HG02938 (cell line): Measurements from ENCODE around the gene WEE1.
"Not testable (repeated sequence)": the region's sequence is repeated elsewhere in the genome, so short reads cannot be mapped to it uniquely, and the experiment has no call there.

Experiments used
- ATAC-seq: cut with Tn5 transposase; IDR thresholded peaks from one replicate; pipeline ENCODE4 v1.9.1; 2021; ENCODE audit warnings: mild to moderate bottlenecking, moderate library complexity; ENCODE audit not compliant: unreplicated experiment

WEE1 gene

DNA sequence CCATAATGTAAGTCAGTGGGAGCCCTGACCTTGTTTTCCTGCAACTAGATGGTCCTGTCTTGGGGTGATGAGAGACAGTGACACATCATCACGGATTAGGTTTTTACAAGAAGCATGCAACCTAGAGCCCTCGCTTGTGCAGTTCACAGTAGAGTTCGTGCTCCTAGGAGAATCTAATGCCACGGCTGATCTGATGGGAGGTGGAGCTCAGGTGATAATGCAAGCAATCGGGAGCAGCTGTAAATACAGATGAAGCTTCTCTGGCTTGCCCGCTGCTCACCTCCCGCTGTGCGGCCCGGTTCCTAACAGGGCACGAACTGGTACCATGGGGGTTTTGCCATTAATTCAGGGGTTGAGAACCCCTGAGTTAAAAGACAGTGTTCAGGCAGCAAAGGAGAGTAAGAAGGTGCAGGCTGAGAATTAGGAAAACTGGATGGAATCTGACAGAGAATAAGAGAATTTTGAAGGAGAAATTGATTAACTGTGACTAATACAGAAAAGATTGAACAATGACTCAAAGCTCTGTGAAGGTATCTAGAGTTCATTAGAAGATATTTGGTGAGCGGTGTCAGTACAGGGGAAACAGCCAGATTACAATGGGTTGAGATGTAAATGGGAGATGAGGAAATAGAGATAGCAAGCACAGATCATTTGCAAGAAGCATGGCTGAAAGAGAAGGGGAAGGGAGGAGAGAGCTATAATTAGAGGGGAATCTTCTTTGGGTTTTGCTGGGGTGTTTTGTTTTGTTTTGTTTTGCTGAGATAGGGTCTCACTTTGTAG, 21.0 kb downstream of the WEE1 start:
- no peak for ATAC-seq

DNA sequence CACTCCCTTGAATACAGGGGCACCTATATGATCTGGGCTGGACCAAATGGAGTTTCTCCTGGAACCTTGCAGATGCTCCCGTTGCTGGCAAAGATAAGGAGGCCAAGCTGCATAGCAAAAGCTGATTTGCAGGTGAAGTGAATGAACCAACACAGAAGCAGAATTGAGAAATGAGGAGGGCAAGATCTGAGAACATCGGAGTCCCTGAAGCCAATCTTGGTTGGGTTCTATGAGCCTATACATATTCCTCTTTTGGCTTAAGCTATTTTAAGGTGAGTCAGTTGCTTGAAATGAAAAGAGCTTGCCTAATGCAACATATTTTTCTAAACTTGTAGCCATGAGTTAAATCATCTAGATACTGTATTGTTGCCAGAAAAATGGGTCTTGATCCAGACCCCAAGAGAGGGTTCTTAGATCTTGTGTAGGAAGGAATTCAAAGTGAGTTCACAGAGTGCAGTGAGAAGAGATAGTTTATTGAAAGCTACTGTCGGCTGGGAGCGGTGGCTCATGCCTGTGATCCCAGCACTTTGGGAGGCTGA, 23.5 kb downstream of the WEE1 start:
- no peak for ATAC-seq

DNA sequence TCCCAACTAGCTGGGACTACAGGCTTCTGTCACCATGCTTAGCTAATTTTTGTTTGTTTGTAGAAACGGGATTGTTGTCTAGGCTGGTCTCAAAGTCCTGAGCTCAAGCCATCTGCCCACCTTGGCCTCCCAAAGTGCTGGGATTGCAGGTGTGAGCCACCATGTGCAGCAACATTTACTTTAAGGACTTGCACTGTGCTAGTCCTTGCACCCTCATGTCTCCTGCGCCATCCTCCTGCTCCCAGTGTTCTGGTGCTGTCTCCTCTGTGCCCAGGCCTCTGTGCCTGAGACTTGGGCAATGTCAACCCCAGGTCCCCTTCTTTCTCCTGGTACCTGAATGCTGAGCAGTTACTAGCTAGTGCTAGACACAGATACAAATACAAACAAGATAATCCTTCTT, 26.7 kb downstream of the WEE1 start:
- ATAC-seq = no peak

DNA sequence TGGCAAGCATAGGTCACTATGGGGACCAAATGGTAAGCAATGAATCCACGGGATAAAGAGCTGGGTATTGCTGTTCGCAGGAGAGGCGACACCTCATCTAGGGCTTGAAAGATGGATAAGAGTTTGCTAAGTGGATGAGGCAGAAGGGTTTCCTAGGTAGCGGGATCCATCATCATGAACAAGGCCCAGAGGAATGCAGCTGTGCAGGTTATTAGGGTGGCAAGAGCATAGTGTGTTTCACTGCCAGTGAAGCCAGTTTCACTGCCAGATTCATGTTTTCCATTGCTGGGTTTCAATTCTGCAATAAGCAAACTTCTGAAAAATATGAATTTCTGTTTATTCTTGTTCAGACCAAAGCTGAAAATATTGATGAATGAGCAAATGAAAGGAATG, 27.2 kb downstream of the WEE1 start:
- peak; percentile 28 for ATAC-seq

DNA sequence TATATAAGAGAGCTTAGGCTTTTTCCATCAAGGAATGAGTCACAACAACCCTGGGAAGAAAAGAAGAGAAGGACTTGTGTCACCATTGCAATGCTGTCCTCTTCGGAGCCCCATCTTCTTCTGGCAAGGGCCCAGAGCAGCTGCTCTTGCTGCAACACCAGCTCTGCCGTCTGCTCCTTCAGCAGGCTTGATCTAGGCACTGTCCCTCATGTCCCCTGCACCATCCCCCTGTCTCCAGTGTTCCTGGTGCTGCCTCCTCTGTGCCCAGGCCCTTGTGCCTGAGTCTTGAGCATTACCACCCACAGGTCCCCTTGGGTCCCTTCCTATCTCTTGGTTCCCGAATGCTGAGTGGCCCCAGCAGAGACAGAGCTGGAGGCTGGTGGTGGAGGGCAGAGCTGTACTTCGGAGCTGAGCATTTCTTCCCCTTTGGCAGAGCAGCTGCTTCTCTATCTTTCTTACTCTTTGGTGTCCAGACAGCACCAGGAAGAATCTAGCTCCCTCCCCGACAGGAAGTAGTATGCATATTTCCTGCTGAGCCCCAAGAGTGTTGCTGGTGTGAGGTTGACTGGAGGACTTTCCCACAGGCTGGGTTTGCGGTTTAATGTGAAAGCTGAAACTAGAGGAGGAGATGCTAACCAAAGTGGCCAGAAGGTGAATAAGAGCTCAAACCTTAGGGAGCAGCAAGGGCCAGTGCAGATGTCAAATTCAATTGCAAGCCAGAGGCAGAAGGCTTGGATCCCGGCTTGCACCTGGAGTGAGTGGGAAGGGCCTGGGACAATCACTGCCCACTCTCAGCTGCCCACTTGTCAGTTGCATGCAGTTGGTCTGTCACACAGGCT, 27.8 kb downstream of the WEE1 start:
- peak; percentile 74 for ATAC-seq

DNA sequence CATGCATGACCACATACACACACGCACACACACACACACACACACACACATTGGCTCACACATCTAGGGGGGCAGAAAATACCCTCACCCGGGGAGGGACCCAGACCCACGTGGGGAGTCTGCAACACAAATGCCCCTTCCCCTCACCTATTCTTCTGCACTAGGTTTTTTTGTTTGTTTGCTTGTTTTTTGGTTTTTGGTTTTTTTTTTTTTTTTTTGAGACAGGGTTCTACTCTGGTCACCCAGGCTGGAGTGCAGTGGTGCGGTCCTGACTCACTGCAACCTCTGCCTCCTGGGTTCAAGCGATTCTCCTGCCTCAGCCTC, 28.4 kb downstream of the WEE1 start:
- ATAC-seq = peak; percentile 11

DNA sequence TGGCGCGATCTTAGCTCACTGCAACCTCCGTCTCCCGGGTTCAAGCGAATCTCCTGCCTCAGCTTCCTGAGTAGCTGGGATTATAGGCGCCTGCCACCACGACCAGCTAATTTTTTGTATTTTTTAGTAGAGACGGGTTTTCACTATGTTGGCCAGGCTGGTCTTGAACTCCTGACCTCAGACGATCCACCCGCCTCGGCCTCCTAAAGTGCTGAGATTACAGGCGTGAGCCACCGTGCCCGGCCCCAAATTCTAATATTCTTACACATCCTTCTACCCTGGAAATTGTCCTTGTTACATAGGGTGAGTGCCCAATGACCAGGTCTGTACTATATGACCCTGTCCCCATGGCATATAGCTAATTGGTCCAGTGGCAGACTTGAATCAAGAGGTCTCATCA, 29.7 kb downstream of the WEE1 start:
- not testable (repeated sequence) for ATAC-seq

DNA sequence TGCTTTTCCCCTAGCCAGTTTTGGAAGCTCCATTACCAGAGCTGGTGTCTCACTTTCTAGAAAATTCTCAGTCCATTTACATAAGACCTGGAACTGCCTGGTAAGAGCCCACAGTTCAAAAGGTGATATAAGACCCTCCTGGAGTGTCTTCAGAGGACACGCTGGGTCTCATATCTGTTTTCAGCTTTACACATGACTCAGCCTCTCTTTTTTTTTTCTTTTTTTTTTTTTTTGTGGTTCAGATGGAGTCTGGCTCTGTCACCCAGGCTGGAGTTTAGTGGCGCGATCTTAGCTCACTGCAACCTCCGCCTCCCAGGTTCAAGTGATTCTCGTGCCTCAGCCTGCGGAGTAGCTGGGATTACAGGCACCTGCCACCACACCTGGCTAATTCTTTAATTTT, 30.7 kb downstream of the WEE1 start:
- ATAC-seq = no peak

DNA sequence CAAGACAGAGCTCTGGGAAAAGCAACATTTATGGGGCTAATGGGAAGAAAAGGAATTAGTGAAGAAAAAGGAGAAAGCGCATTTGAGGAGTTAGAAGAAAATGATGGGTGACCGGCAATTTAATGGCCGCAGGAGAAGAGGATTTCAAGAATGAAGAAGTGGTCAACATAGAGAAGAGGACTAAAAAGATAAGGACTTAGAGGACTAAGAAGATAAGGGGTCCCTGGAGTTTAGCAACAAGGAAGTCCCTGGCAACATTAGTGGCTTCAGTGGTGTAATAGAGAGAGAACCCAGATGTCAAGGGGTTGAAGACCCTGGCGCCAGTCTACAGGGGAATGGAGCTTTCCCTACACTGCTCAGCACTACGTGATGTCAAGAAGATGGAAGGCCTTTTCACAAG, 32.3 kb downstream of the WEE1 start:
- no peak for ATAC-seq

DNA sequence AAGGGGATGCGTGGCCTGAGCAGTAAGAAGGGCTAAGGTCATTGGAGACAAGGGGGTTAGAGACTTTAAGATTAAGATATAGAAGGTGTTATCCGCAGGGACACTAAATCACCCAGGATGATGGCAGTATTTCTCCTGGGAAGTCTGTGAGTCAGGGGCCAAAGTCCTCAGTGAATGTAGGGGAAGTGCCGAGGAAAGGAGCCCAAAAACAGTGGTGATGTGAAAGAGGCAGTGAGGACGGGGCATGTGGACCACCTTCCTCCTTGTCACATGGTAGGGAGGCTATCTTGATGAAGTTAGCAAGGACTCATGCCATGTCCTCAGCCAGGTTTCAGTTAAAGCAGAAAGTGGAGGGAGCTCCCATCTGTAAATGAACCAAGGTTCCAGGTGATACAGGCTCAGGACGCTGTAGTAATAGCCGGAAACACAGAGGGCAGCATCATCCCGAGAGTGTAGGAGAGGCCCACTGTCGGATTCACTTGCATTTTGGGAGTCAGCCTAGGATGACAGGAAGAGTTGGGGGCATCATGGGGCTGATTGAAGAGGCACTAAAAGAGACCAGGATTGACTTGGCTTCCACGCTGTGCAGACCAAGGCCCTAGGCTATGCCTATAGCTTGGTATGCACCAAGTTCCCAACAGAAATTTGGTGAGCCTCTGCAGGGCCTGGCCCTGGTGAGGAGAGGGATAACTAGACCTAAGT, 33.5 kb downstream of the WEE1 start:
- no peak for ATAC-seq

DNA sequence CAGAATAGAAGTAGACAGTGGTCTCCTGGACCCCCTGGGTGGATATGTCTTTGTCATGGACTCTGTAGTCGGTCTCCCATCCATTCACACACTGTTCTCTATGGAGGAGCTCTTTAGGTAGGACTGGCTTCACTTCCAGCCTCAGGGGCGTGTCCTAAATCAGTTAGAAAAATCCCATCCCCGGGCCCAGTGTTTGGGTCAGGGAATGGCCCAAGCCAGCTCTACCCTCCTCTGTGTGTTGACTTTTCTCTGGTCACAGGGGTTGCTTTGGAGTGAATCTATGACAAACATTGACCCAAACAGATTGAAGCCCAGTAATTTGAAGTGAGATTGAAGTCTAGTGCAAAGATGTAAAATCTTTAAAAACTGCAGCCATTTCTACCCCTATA, 34.0 kb downstream of the WEE1 start:
- ATAC-seq = no peak

DNA sequence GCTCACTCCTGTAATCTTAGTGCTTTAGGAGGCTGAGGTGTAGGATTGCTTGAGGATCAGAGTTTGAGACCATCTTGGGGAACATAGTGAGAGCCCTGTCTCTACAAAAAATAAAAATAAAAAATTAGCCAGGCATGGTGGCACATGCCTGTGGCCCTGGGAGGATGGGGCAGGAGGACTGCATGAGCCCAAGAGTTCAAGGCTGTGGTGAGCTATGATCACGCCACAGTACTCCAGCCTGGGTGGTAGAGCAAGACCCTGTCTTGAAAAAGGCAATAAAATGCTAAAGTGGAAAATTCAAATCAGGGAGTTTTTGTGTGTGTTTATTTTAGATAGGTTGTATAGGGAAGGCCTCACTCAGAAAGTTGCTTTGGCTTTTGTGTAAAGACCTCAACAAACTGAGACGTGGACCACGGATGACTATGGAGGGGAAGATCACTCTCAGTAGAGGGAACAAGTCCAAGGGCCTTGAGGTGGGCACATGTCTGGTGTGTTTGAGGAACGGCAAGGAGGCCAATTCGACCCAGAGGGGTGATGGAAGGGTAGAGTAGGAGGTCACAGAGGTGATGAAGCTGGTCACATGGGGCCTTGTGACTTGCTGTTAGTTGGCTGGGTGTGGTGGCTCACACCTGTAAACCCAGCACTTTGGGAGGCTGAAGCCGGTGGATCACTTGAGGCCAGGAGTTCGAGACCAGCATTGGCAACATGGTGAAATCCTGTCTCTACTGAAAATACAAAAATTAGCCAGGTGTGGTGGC, 35.7 kb downstream of the WEE1 start:
- ATAC-seq = no peak

DNA sequence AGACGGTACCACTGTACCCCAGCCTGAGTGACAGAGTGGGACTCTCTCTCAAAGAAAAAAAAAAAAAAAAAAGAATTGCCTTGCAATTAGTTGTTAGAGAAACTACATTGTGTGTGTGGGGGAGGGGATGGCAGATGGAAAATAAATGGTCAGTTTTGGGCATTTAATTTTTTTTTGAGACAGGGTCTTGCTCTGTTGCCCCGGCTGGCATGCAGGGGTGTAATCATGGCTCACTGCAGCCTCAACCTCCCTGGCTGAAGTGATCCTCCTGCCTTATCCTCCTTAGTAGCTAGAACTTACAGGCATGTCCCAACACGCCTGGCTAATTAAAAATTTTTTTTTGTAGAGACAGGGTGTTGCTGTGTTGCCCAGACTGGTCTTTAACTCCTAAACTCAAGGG, 36.4 kb downstream of the WEE1 start:
- no peak for ATAC-seq

DNA sequence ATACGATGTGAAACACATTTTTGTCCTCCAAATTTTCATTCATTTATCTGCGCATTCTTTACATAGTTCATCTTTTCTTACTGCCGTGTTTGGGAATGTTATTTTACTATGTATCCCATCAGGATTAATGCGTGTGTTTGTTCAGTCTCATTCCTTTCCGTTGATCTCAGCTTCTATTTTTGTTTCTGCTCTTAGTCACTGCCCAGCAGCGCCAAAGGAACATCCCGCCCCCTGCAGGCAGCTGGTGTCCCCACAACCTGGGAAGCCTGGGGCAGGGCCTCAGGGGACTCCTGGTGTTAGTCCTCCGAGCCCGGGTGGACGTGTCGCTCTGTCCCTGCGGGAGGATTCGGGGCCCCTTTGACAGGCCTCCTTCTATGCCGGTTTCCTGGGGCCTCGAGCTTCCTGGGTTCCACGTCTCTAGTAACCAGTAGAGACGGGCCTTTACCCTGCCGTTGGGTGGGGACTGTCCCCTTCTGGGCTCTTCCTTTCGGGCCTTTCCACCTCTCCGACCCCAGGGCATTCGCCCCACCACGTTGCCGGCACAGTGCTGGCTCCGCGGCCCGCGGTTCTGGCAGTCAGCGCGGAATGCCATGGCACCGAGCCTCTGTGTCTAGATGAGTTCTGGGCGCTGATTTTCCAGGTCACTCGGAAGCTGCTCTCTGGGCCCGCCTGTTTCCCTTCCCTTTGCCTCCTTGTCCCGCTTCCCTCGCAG, 39.8 kb downstream of the WEE1 start:
- ATAC-seq = peak; percentile 23

DNA sequence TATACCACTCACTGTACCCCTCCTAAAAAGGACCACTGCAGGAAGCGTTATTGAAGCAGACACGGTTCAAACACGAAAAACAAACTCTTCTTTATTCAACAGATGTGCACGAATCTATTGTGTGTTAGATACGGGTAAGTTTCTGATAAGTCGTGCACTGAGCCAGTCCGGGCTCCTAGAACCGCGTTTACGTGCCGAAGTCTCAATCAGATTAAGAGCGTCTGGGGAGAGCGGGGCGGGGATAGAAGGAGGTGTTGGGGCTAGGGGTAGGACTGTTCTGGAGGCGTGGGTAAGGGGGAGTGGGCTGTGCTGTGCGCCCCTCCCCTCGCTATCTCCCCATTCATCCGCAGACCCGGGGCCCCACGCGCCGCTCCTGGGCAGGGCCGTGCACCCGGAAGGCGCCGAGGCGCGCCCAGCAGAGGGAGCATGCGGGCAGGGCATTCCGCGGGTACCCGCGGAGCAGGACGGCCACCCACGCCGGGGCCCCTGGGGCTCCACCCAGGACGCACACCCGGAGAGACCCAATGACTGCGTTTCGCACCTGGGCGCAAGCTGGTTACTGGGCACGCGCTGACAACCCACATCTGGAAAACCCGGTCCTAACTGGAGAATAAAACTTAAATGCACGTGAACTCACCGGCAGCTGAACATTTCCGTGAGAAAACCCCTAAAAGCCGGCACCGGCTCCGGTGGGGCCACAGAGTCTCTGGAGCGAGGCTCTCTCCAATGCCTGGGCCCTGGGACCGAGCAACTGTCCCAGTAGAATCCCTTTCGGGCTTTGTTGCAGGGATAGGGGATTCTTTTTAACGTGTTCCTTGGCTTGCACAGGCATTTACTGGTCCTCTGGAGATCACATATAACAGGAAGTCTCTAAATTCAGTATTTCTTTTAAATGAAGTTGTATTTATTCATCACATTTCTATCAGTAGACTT, 40.6 kb downstream of the WEE1 start:
- peak; percentile 56 for ATAC-seq

DNA sequence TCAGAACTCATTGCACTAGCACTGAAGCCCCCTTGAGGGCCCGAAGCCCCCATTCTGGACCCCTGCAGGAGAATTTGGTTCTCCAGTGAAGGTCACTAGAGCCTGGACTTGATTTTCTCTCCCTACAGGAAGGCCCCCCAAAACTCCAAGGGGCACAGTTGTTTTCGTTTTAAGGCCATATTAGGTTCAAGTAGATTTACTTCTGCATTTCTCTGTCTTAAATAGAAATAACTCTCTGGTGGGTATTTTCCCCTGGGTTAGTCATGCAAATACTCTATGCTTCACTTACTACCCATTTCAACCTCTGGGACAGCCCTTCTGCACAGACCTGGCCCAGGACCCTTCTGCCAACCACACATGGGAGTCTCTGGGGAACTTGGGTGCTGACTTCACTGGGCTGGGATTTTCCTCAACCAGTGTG, 41.6 kb downstream of the WEE1 start:
- ATAC-seq = peak; percentile 52

DNA sequence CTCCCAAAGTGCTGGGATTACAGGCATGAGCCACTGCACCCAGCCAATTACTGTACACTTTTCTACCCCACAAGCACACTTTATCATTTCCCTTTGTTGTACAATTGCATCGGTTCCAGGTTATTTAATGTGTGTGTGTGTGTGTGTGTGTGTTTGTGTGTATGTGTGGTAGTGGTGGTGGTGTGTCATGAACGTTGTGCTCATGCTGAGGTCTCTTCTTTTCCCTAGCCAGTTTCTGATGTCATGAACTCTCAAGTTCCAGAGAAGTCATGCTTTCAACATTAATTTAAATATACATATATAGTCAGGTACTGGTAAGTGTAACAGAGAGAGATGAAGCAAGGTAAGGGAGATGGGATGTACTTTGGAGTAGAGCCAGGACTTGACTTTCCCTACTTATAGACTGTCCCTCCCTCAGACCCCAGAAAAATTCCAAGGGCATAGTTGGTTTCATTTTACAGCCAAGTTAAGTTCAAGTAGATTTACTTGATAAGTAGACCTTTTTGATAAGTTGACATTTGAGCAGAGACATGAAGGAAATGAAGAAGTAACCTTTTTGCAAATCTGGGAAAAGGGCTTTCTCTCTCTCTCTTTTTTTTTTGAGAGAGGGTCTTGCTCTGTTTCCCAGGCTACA, 42.7 kb downstream of the WEE1 start:
- ATAC-seq = no peak

DNA sequence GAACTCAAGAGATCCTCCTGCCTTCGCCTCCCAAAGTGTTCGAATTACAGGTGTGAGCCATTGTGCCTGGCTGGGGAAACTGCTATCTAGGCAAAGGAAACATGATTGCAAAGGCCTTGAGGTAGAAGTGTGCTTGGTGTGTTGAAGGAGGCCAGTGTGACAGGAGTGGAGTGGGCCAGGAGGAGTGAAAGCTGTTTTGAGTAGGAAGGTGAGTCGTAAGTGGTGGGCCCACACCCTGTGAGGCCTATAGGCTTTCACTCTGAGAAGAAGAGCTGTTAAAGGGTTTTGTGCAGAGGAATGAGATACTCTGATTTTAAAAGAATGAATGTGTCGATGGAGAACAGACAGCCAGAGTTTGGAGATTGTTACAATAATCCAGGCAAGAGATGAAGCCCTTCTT, 43.4 kb downstream of the WEE1 start:
- no peak for ATAC-seq

DNA sequence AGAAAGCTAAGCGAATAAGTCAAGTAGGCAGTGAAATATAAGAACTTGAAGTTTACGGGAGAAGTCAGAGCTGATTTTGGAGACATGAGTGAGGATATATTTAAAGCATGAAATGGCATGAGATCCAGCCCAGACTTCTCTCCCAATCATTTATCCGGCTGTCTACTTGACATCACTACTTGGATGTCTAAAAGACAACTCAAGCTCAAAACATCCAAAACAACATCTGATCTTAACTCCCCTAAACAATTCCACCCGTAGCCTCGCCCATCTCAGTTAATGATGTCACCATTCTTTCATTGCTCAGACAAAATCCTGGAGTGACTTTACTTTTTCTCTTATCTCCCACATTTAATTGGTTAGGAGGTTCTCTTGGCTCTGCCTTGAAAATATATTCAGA, 44.5 kb downstream of the WEE1 start:
- no peak for ATAC-seq
